ENCODE results near the gene OAS3. TPM values are rescaled to one million over a fixed set of nuclear protein-coding genes. Genes with fewer than 3 reads are reported as not detected.

The OAS3 gene
- total and polyA plus RNA-seq, 10 donors: 5.0 to 54.5 (median 28.8) TPM

DNA sequence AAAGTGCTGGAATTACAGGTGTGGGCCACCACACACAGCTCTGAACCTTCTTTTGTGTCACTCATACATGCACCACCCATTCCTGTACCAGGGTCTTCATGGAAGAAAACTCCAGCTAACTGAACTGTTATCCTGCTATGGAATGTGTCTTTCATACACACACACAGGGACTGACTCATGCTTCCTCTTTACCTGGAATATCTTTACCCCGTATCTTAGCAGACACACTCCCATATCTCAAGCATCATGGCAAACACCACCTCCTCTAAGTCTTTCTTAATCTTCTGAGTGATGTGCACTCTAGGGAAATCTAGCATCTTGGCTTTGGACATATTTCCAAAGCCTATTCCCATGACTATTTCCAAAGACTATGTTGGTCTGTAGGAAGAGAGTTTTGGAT, 83.2 kb downstream of the OAS3 start:
- H3K4me3 ChIP-seq: no peak overlapping the region
- no peak overlapping the region for H3K27ac ChIP-seq
- intact Hi-C loops (cut with DNase I; ENCODE audit: low total_unique reads): no loop called here
- no peaks in the 10 kb centered on the region for H3K4me1 ChIP-seq
- no peaks in the 10 kb centered on the region for H3K27me3 ChIP-seq (replicated peaks in 1 of 7)
- no peak for DNase-seq
- H3K36me3 ChIP-seq: no peaks in the 10 kb centered on the region
- 83 to 95% (median 86%) methylated on average over 1 of the region's 1 CpG for WGBS, 5 donors
- TF ChIP-seq, protein P1, sequence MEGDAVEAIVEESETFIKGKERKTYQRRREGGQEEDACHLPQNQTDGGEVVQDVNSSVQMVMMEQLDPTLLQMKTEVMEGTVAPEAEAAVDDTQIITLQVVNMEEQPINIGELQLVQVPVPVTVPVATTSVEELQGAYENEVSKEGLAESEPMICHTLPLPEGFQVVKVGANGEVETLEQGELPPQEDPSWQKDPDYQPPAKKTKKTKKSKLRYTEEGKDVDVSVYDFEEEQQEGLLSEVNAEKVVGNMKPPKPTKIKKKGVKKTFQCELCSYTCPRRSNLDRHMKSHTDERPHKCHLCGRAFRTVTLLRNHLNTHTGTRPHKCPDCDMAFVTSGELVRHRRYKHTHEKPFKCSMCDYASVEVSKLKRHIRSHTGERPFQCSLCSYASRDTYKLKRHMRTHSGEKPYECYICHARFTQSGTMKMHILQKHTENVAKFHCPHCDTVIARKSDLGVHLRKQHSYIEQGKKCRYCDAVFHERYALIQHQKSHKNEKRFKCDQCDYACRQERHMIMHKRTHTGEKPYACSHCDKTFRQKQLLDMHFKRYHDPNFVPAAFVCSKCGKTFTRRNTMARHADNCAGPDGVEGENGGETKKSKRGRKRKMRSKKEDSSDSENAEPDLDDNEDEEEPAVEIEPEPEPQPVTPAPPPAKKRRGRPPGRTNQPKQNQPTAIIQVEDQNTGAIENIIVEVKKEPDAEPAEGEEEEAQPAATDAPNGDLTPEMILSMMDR (IDR thresholded peaks at IDR 0.05 in 8 of 11, conservative IDR thresholded peaks at IDR 0.05 in 3 of 11): no peak
- TF ChIP-seq POLR2A (IDR thresholded peaks at IDR 0.05) (no peak), POLR2AphosphoS5 (IDR thresholded peaks at IDR 0.05) (no peak)
- H3K9me3 ChIP-seq: no peaks in the 10 kb centered on the region

Other genes starting within 250 kb of the OAS3 start
- 1 to 10 TPM in 4 of 7 donors, under 1 TPM in 3; 0.43 to 4.4 (median 1.1) TPM for gene RPH3A, start 146.7 kb upstream of the OAS3 start, total RNA-seq
- under 1 TPM; 0.03 to 0.29 (median 0.04) TPM for gene RPH3A, start 146.7 kb upstream of the OAS3 start, polyA plus RNA-seq
- gene OAS1, start 31.5 kb upstream of the OAS3 start, total RNA-seq: 10 to 100 TPM; 43.2 to 68.4 (median 56.7) TPM
- gene OAS1, start 31.5 kb upstream of the OAS3 start, polyA plus RNA-seq: 10 to 100 TPM; 34.7 to 53.8 (median 47.7) TPM
- gene OAS2, start 40.0 kb downstream of the OAS3 start, total RNA-seq: 10 to 100 TPM; 37.9 to 71.4 (median 48.7) TPM
- gene OAS2, start 40.0 kb downstream of the OAS3 start, polyA plus RNA-seq: 10 to 100 TPM; 21.0 to 32.1 (median 25.6) TPM
- gene DTX1, start 118.3 kb downstream of the OAS3 start, total RNA-seq: 100 to 1,000 TPM in 2 of 7 donors, 10 to 100 TPM in 5; 54.6 to 141 (median 76.1) TPM
- 100 to 1,000 TPM in 1 of 3 donors, 10 to 100 TPM in 2; 53.4 to 102 (median 96.7) TPM for gene DTX1, start 118.3 kb downstream of the OAS3 start, polyA plus RNA-seq
- 1 to 10 TPM in 1 of 7 donors, under 1 TPM in 4, not detected in 2; 0.13 to 1.7 (median 0.57) TPM for gene RASAL1, start 197.3 kb downstream of the OAS3 start, total RNA-seq
- 1 to 10 TPM in 1 of 3 donors, under 1 TPM in 2; 0.58 to 1.1 (median 0.91) TPM for gene RASAL1, start 197.3 kb downstream of the OAS3 start, polyA plus RNA-seq
- not detected for gene CFAP73, start 211.2 kb downstream of the OAS3 start, total RNA-seq
- under 1 TPM; 0.64 to 0.71 (median 0.70) TPM for gene CFAP73, start 211.2 kb downstream of the OAS3 start, polyA plus RNA-seq
- gene DDX54, start 247.0 kb downstream of the OAS3 start, total RNA-seq: 10 to 100 TPM; 44.4 to 73.1 (median 59.8) TPM
- 10 to 100 TPM; 47.9 to 80.3 (median 69.9) TPM for gene DDX54, start 247.0 kb downstream of the OAS3 start, polyA plus RNA-seq
- 10 to 100 TPM; 11.1 to 15.6 (median 11.9) TPM for gene RITA1, start 247.2 kb downstream of the OAS3 start, total RNA-seq
- 10 to 100 TPM in 2 of 3 donors, 1 to 10 TPM in 1; 9.0 to 15.5 (median 13.0) TPM for gene RITA1, start 247.2 kb downstream of the OAS3 start, polyA plus RNA-seq

Measured in spleen (tissue), 11 donors.